Ishikawa (cell line): ENCODE data around the gene FNDC11.

Source experiments
- CEBPB ChIP-seq: IDR thresholded peaks from 2 replicates; pipeline ENCODE4 v1.6.1; 2012
- CREB1 ChIP-seq: IDR thresholded peaks from 2 replicates; pipeline ENCODE4 v1.6.1; 2012; ENCODE audit warnings: low read depth
- EGR1 ChIP-seq: IDR thresholded peaks from 2 replicates; pipeline ENCODE4 v1.6.1; 2012
- EP300 ChIP-seq: IDR thresholded peaks from 2 replicates; pipeline ENCODE4 v1.6.1; 2012; ENCODE audit warnings: borderline replicate concordance
- FOXM1 ChIP-seq: IDR thresholded peaks from 2 replicates; pipeline ENCODE4 v1.6.1; 2012; ENCODE audit warnings: low read depth, borderline replicate concordance
- NFIC ChIP-seq: IDR thresholded peaks from 2 replicates; pipeline ENCODE4 v1.6.1; 2012
- RAD21 ChIP-seq: IDR thresholded peaks from 2 replicates; pipeline ENCODE4 v1.6.1; 2012; ENCODE audit warnings: low read depth
- TAF1 ChIP-seq: IDR thresholded peaks from 2 replicates; pipeline ENCODE4 v1.6.1; 2012; ENCODE audit warnings: low read depth, mild to moderate bottlenecking
- TCF12 ChIP-seq: IDR thresholded peaks from 2 replicates; pipeline ENCODE4 v1.6.1; 2012; ENCODE audit warnings: low read depth
- TEAD4 ChIP-seq: IDR thresholded peaks from 2 replicates; pipeline ENCODE4 v1.6.1; 2012
- YY1 ChIP-seq: IDR thresholded peaks from 2 replicates; pipeline ENCODE4 v1.6.1; 2012; ENCODE audit warnings: low read depth
- ZBTB7A ChIP-seq: IDR thresholded peaks from 2 replicates; pipeline ENCODE4 v1.6.1; 2012; ENCODE audit warnings: low read depth
- TF ChIP-seq, protein P1 (sequence below): IDR thresholded peaks from 2 replicates; pipeline ENCODE4 v1.6.1; 2012; ENCODE audit warnings: low read depth, mild to moderate bottlenecking
- TF ChIP-seq, protein P2 (sequence below): IDR thresholded peaks from 2 replicates; pipeline ENCODE4 v1.6.1; 2012
- TF ChIP-seq, protein P3 (sequence below): IDR thresholded peaks from 2 replicates; pipeline ENCODE4 v1.6.1; 2012

The FNDC11 gene

GRCh38 chr20:63602321-63602720, 48.4 kb downstream of the FNDC11 start:
- TF ChIP-seq, protein P1, sequence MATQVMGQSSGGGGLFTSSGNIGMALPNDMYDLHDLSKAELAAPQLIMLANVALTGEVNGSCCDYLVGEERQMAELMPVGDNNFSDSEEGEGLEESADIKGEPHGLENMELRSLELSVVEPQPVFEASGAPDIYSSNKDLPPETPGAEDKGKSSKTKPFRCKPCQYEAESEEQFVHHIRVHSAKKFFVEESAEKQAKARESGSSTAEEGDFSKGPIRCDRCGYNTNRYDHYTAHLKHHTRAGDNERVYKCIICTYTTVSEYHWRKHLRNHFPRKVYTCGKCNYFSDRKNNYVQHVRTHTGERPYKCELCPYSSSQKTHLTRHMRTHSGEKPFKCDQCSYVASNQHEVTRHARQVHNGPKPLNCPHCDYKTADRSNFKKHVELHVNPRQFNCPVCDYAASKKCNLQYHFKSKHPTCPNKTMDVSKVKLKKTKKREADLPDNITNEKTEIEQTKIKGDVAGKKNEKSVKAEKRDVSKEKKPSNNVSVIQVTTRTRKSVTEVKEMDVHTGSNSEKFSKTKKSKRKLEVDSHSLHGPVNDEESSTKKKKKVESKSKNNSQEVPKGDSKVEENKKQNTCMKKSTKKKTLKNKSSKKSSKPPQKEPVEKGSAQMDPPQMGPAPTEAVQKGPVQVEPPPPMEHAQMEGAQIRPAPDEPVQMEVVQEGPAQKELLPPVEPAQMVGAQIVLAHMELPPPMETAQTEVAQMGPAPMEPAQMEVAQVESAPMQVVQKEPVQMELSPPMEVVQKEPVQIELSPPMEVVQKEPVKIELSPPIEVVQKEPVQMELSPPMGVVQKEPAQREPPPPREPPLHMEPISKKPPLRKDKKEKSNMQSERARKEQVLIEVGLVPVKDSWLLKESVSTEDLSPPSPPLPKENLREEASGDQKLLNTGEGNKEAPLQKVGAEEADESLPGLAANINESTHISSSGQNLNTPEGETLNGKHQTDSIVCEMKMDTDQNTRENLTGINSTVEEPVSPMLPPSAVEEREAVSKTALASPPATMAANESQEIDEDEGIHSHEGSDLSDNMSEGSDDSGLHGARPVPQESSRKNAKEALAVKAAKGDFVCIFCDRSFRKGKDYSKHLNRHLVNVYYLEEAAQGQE = no peak
- TF ChIP-seq EGR1 (no peak), YY1 (no peak), CEBPB (no peak), ZBTB7A (no peak), EP300 (no peak), TEAD4 (no peak), RAD21 (no peak), FOXM1 (no peak), TCF12 (no peak), NFIC (no peak), TAF1 (no peak), CREB1 (no peak)
- TF ChIP-seq, protein P2, sequence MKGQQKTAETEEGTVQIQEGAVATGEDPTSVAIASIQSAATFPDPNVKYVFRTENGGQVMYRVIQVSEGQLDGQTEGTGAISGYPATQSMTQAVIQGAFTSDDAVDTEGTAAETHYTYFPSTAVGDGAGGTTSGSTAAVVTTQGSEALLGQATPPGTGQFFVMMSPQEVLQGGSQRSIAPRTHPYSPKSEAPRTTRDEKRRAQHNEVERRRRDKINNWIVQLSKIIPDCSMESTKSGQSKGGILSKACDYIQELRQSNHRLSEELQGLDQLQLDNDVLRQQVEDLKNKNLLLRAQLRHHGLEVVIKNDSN = no peak
- TF ChIP-seq, protein P3, sequence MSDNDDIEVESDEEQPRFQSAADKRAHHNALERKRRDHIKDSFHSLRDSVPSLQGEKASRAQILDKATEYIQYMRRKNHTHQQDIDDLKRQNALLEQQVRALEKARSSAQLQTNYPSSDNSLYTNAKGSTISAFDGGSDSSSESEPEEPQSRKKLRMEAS = no peak
